Naive thymus-derived CD8-positive, alpha-beta T cell (primary cell): ENCODE measurements around the gene PALD1. TPM values are rescaled to one million over a fixed set of nuclear protein-coding genes. Genes with fewer than 3 reads are reported as not detected.

ENCODE experiments used
- ATAC-seq, 2 donors: fragments of 150-1000 bp; cut with Tn5 transposase in 1 of 2; sonication (Bioruptor Pico), chemical (Tn5 transposase) in 1 of 2; 1 replicate in 1 of 2; 2 replicates in 1 of 2; pipeline ENCODE4 v1.10.0; 2021; ENCODE audit warnings: mild to moderate bottlenecking in 2 of 2, moderate library complexity in 2 of 2
- POLR2A ChIA-PET: fragments of 350-600 bp; sonication (Branson Sonifier 250); formaldehyde crosslinking; loops from one replicate; lab custom pipeline; 2021; ENCODE audit warnings: antibody characterized with exemption; lab: Charles Lee
- DNase-seq, 10 donors: peaks; one replicate each; pipeline versions ENCODE4 v3.0.0 to v3.0.0-alpha.2; 2020 to 2022
- H3K27ac Mint-ChIP-seq, 10 donors: one replicate each; pipeline ENCODE4 v1.8.0; 2020 to 2022; ENCODE audit warnings: mild to moderate bottlenecking in 10 of 10, mixed read lengths in 10 of 10, moderate library complexity in 4 of 10, inconsistent platforms in 1 of 10
- H3K27me3 Mint-ChIP-seq, 5 donors: one replicate each; pipeline ENCODE4 v1.8.0; 2021 to 2022; ENCODE audit warnings: mixed read lengths in 5 of 5
- H3K36me3 Mint-ChIP-seq, 3 donors: one replicate each; pipeline ENCODE4 v1.8.0; 2020 to 2022; ENCODE audit warnings: mixed read lengths in 3 of 3, mild to moderate bottlenecking in 2 of 3, inconsistent platforms in 1 of 3
- H3K4me1 Mint-ChIP-seq, 4 donors: one replicate each; pipeline ENCODE4 v1.8.0; 2021 to 2022; ENCODE audit warnings: mixed read lengths in 4 of 4
- H3K4me3 Mint-ChIP-seq, 10 donors: one replicate each; pipeline ENCODE4 v1.8.0; 2020 to 2022; ENCODE audit warnings: mild to moderate bottlenecking in 10 of 10, mixed read lengths in 10 of 10, moderate library complexity in 6 of 10, inconsistent platforms in 1 of 10
- H3K9me3 Mint-ChIP-seq, 9 donors: one replicate each; pipeline ENCODE4 v1.8.0; 2020 to 2022; ENCODE audit warnings: mixed read lengths in 9 of 9, mild to moderate bottlenecking in 3 of 9, inconsistent platforms in 1 of 9, moderate library complexity in 1 of 9
- polyA plus RNA-seq, 3 donors: library from polyadenylated mRNA; unstranded; fragments of 300-500 nt; fragmentation: Illumina TruSeq; gene quantifications; one replicate each; pipeline ENCODE4 v1.2.3, GENCODE V29; 2021
- total RNA-seq, 8 experiments: library from RNA in 2 of 8; stranded (reverse) in 2 of 8; gene quantifications; one replicate each; pipeline ENCODE4 v1.2.3 and lab custom pipeline; 2021 to 2026

Gene PALD1
- total and polyA plus RNA-seq, 5 experiments from 2014 or later: 0.27 TPM; not detected in 4

- ATAC-seq (no peak), DNase-seq (no peak)
- H3K27me3 Mint-ChIP-seq: peaks cover 0 to 4% (median 0%) of the 10 kb centered on the region in 5 donors
- POLR2A ChIA-PET: no interaction called here
- peaks cover 21 to 37% (median 29%) of the 10 kb centered on the region in 4 donors for H3K4me1 Mint-ChIP-seq
- no peaks in the 10 kb centered on the region for H3K9me3 Mint-ChIP-seq
- H3K27ac Mint-ChIP-seq: peak overlapping the region in 1 of 10 donors; percentile 45
- H3K4me3 Mint-ChIP-seq: no peak overlapping the region
- peaks cover 0 to 2% (median 2%) of the 10 kb centered on the region in 3 donors for H3K36me3 Mint-ChIP-seq
Measured at GRCh38 chr10:70588859-70589570, 110.4 kb downstream of the PALD1 start.

DNA sequence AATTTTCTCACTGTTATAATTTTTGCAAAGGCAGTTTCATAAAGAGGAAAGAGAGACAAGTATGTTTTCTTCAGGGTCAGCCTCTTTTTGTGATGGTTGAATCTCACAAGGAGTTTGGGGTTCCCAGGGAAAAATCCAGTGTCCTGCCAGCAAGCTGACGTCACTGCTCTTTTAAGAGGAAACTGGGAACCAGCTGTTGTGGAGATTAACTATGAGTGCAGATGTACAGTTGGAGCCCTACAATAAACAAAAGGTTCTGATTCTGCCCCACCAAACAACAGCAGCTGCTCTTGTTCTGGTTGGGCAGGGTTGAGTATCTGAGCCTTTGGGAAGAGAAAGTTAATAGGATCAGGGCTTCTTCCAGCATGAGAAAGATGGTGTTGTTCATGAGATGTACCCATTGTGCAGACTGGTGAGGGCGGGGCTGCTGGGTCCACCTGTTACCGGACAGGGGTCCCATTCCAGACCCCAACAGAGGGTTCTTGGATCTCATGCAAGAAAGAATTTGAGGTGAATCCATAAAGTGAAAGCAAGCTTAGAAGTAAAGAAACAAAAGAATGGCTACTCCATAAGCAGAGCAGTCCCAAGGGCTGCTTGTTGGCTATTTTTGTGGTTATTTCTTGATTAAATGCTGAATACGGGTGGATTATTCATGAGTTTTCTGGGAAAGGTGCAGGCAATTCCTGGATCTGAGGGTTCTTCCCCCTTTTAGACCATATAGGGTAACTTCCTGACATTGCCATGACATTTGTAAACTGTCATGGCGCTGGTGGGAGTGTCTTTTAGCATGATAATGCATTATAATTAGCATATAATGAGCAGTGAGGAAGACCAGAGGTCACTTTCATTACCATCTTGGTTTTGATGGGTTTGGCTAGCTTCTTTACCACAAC lies 111.4 kb downstream of the PALD1 start:
- DNase-seq: no peak
- Mint-ChIP-seq H3K27ac (no peak overlapping the region), H3K36me3 (peaks cover 0 to 2% (median 2%) of the 10 kb centered on the region in 3 donors), H3K4me3 (no peak overlapping the region), H3K27me3 (peaks cover 0 to 4% (median 0%) of the 10 kb centered on the region in 5 donors), H3K9me3 (no peaks in the 10 kb centered on the region), H3K4me1 (peaks cover 24 to 39% (median 32%) of the 10 kb centered on the region in 4 donors)
- POLR2A ChIA-PET: interaction anchor here (0.5 to 0.7 kb wide), 2 partner anchors 12 to 16 kb away, joined by 3 read pairs; no protein-coding TSS in a partner anchor
- ATAC-seq: no peak

DNA sequence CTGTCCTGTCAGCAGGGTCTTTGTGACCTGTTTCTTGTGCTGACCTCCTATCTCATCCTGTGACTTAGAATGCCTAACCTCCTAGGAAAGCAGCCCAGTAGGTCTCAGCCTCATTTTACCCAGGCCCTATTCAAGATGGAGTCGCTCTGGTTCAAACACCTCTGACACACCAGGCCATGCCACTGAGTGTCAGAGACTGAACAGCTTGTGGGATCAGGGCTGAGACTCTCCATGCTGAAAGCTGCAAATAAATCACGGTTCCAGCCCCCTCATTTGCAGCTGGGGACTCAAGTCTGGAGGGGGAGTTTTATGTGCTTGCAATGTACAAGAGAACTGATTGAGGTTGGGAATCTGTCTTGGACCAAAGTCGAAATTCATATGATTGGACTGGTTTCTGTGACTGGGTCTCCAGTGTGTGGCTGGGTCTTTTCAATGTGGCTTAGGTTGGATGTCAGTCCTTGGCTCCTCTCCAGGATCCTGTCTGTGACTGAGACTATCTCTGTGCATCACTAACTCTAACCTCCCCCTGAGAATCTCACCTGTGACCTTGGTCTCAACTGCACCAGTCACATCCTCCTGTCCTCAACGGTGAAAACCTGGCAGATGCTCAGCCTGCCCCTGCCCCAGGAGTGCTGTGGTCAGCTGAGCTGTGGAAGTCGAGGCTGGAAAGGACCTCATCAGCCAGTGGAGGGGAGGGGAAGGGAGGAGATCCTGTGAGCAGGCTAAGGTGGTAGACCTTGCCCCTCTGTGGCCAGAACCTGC lies 112.3 kb downstream of the PALD1 start:
- POLR2A ChIA-PET: interaction anchor here (0.5 to 2.9 kb wide), 4 partner anchors 8 to 15 kb away, joined by 3 to 12 read pairs (median 4); partner anchors contain the start of gene PRF1
- ATAC-seq (no peak), DNase-seq (no peak)
- peaks cover 0 to 7% (median 3%) of the 10 kb centered on the region in 3 donors for H3K36me3 Mint-ChIP-seq
- H3K4me3 Mint-ChIP-seq: no peak overlapping the region
- H3K27me3 Mint-ChIP-seq: peaks cover 0 to 4% (median 0%) of the 10 kb centered on the region in 5 donors
- H3K27ac Mint-ChIP-seq: peak overlapping the region in 1 of 10 donors; percentile 56
- no peaks in the 10 kb centered on the region for H3K9me3 Mint-ChIP-seq
- peaks cover 28 to 42% (median 33%) of the 10 kb centered on the region in 4 donors for H3K4me1 Mint-ChIP-seq

DNA sequence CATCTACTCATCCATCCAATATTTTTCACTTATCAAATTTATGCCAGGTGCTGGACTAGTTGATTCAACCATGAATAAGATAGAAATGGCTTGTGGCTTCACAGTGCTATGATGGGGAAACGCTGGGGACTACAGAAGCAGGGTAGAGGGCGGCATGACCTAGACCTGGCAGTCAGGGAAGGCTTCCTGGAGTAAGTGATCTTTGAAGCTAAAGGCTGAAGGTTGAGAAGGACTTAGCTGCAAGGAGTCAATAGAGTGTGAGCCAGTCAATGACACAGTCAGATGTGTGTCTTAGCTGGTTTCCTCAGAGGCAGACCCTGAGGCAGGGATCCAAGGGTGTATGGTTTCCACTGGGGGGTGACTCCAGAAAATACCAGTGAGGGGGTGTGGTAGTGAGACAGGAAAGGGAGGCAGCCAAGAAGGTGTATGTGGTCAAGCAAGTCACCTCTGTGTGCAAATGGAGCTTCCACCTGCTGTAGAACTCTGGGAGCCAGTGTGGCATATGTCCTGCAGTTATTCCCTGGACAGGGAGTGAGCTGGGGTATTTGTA lies 113.7 kb downstream of the PALD1 start:
- DNase-seq (no peak), ATAC-seq (no peak)
- H3K4me1 Mint-ChIP-seq: peaks cover 34 to 54% (median 47%) of the 10 kb centered on the region in 4 donors
- no peak overlapping the region for H3K4me3 Mint-ChIP-seq
- peak overlapping the region in 6 of 10 donors; percentile 14 to 27 (median 18) for H3K27ac Mint-ChIP-seq
- peaks cover 0 to 4% (median 0%) of the 10 kb centered on the region in 5 donors for H3K27me3 Mint-ChIP-seq
- POLR2A ChIA-PET: interaction anchor here (2.9 kb wide), 1 partner anchor 10 kb away, joined by 12 read pairs; the partner anchor contains the start of gene PRF1
- H3K9me3 Mint-ChIP-seq: no peaks in the 10 kb centered on the region
- peaks cover 5 to 21% (median 14%) of the 10 kb centered on the region in 3 donors for H3K36me3 Mint-ChIP-seq

GRCh38 chr10:70592746-70593512 lies 114.4 kb downstream of the PALD1 start:
- Mint-ChIP-seq H3K9me3 (no peaks in the 10 kb centered on the region), H3K4me1 (peaks cover 34 to 60% (median 53%) of the 10 kb centered on the region in 4 donors), H3K27me3 (peaks cover 0 to 4% (median 0%) of the 10 kb centered on the region in 5 donors), H3K4me3 (peak overlapping the region in 1 of 10 donors; percentile 44), H3K27ac (peak overlapping the region in 6 of 10 donors; percentile 0 to 83 (median 31)), H3K36me3 (peaks cover 5 to 28% (median 21%) of the 10 kb centered on the region in 3 donors)
- ATAC-seq: peak in 1 of 2 donors; percentile 22
- DNase-seq: peak in 1 of 10 donors; percentile 10
- POLR2A ChIA-PET: interaction anchor here (2.9 kb wide), 1 partner anchor 10 kb away, joined by 12 read pairs; the partner anchor contains the start of gene PRF1

GRCh38 chr10:70593513-70593890 lies 114.9 kb downstream of the PALD1 start:
- Mint-ChIP-seq H3K4me3 (no peak overlapping the region), H3K27ac (peak overlapping the region in 3 of 10 donors; percentile 27 to 74 (median 29)), H3K4me1 (peaks cover 34 to 64% (median 54%) of the 10 kb centered on the region in 4 donors), H3K9me3 (no peaks in the 10 kb centered on the region), H3K27me3 (peaks cover 0 to 4% (median 0%) of the 10 kb centered on the region in 5 donors), H3K36me3 (peaks cover 5 to 32% (median 22%) of the 10 kb centered on the region in 3 donors)
- POLR2A ChIA-PET: interaction anchor here (2.9 kb wide), 1 partner anchor 9 kb away, joined by 12 read pairs; the partner anchor contains the start of gene PRF1
- ATAC-seq (no peak), DNase-seq (no peak)

GRCh38 chr10:70594161-70594560 lies 115.6 kb downstream of the PALD1 start:
- H3K9me3 Mint-ChIP-seq: no peaks in the 10 kb centered on the region
- no peak overlapping the region for H3K4me3 Mint-ChIP-seq
- no peak for DNase-seq
- peaks cover 33 to 68% (median 60%) of the 10 kb centered on the region in 4 donors for H3K4me1 Mint-ChIP-seq
- peak in 1 of 2 donors; percentile 17 for ATAC-seq
- H3K27me3 Mint-ChIP-seq: peaks cover 0 to under 1% (median 0%) of the 10 kb centered on the region in 5 donors
- peak overlapping the region in 4 of 10 donors; percentile 27 to 74 (median 52) for H3K27ac Mint-ChIP-seq
- H3K36me3 Mint-ChIP-seq: peaks cover 5 to 39% (median 25%) of the 10 kb centered on the region in 3 donors
- POLR2A ChIA-PET: no interaction called here

- Mint-ChIP-seq H3K4me1 (peaks cover 32 to 80% (median 71%) of the 10 kb centered on the region in 4 donors), H3K27me3 (no peaks in the 10 kb centered on the region), H3K9me3 (no peaks in the 10 kb centered on the region), H3K27ac (peak overlapping the region in 9 of 10 donors; percentile 15 to 79 (median 77)), H3K4me3 (peak overlapping the region in 4 of 10 donors; percentile 22 to 43 (median 29)), H3K36me3 (peaks cover 5 to 49% (median 28%) of the 10 kb centered on the region in 3 donors)
- ATAC-seq (no peak), DNase-seq (no peak)
- POLR2A ChIA-PET: no interaction called here
Measured at GRCh38 chr10:70595566-70596016, 117.0 kb downstream of the PALD1 start.

- Mint-ChIP-seq H3K4me1 (peaks cover 29 to 86% (median 75%) of the 10 kb centered on the region in 4 donors), H3K27me3 (no peaks in the 10 kb centered on the region), H3K4me3 (peak overlapping the region in 2 of 10 donors; percentile 8 to 22), H3K9me3 (no peaks in the 10 kb centered on the region), H3K36me3 (peaks cover 5 to 49% (median 28%) of the 10 kb centered on the region in 3 donors), H3K27ac (peak overlapping the region in 7 of 10 donors; percentile 14 to 77 (median 59))
- DNase-seq (no peak), ATAC-seq (no peak)
- POLR2A ChIA-PET: interaction anchor here (1.0 kb wide), 1 partner anchor 11 kb away, joined by 4 read pairs; no protein-coding TSS in a partner anchor
Measured at GRCh38 chr10:70596110-70596798, 117.7 kb downstream of the PALD1 start.
